Osteocyte (in vitro differentiated cells): ENCODE results near the gene ANO8. TPM values are rescaled to one million over a fixed set of nuclear protein-coding genes. Genes with fewer than 3 reads are reported as not detected.
"Not testable (repeated sequence)": the region's sequence is repeated elsewhere in the genome, so short reads cannot be mapped to it uniquely, and the experiment has no call there.

ENCODE experiments used
- DNase-seq: peaks from one replicate; pipeline ENCODE4 v3.0.0; 2021; ENCODE audit warnings: mixed read lengths; ENCODE audit not compliant: unreplicated experiment; ENCODE audit errors: extremely low spot score
- H3K27ac Mint-ChIP-seq: one replicate; pipeline ENCODE4 v1.8.0; 2021; ENCODE audit warnings: mild to moderate bottlenecking, mixed read lengths; ENCODE audit not compliant: unreplicated experiment
- H3K27me3 Mint-ChIP-seq: one replicate; pipeline ENCODE4 v1.8.0; 2021; ENCODE audit warnings: mixed read lengths; ENCODE audit not compliant: unreplicated experiment
- H3K36me3 Mint-ChIP-seq: one replicate; pipeline ENCODE4 v1.8.0; 2021; ENCODE audit warnings: mixed read lengths; ENCODE audit not compliant: unreplicated experiment
- H3K4me1 Mint-ChIP-seq: one replicate; pipeline ENCODE4 v1.8.0; 2021; ENCODE audit warnings: mixed read lengths; ENCODE audit not compliant: unreplicated experiment
- H3K4me3 Mint-ChIP-seq: one replicate; pipeline ENCODE4 v1.8.0; 2021; ENCODE audit warnings: mild to moderate bottlenecking, moderate library complexity, mixed read lengths; ENCODE audit not compliant: unreplicated experiment
- H3K9me3 Mint-ChIP-seq: one replicate; pipeline ENCODE4 v1.8.0; 2021; ENCODE audit warnings: mixed read lengths; ENCODE audit not compliant: unreplicated experiment
- total RNA-seq: library from RNA; stranded (reverse); gene quantifications from 2 replicates; pipeline ENCODE4 v1.2.1, GENCODE V29; 2021
- TF ChIP-seq, protein P1 (sequence below): fragments of 200-600 bp; sonication (generic); IDR thresholded peaks from 2 replicates; pipeline ENCODE4 v1.5.0; 2021; ENCODE audit warnings: antibody characterized with exemption, mild to moderate bottlenecking, moderate library complexity

ANO8 gene
- total RNA-seq, 1 donor from 2014 or later = 21.9 TPM

DNA sequence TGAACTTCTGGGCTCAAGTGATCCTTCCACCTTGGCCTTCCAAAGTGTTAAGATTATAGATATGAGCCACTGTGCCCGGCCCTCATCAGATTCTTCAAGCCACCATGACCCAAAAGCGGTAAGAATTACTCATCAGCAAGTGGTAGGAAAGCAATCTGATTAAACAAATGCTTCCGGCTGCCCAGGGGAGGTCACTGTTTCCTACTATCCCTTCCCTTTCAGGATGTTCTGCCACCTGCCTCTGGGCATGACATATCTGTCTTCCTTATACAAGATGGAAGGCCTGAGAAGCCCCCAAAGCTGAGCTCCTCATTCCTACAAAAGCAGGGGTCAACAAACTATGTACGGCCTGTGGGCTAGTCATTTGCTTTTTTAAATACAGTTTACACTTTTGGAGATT is 38.4 kb downstream of the ANO8 start:
- H3K27me3 Mint-ChIP-seq = no peaks in the 10 kb centered on the region
- no peaks in the 10 kb centered on the region for H3K9me3 Mint-ChIP-seq
- no peak for DNase-seq
- TF ChIP-seq, protein P1, sequence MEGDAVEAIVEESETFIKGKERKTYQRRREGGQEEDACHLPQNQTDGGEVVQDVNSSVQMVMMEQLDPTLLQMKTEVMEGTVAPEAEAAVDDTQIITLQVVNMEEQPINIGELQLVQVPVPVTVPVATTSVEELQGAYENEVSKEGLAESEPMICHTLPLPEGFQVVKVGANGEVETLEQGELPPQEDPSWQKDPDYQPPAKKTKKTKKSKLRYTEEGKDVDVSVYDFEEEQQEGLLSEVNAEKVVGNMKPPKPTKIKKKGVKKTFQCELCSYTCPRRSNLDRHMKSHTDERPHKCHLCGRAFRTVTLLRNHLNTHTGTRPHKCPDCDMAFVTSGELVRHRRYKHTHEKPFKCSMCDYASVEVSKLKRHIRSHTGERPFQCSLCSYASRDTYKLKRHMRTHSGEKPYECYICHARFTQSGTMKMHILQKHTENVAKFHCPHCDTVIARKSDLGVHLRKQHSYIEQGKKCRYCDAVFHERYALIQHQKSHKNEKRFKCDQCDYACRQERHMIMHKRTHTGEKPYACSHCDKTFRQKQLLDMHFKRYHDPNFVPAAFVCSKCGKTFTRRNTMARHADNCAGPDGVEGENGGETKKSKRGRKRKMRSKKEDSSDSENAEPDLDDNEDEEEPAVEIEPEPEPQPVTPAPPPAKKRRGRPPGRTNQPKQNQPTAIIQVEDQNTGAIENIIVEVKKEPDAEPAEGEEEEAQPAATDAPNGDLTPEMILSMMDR = peak; percentile 9
- no peaks in the 10 kb centered on the region for H3K36me3 Mint-ChIP-seq
- peak overlapping the region; percentile 14 for H3K27ac Mint-ChIP-seq
- no peak overlapping the region for H3K4me3 Mint-ChIP-seq
- peaks cover 12% of the 10 kb centered on the region for H3K4me1 Mint-ChIP-seq

DNA sequence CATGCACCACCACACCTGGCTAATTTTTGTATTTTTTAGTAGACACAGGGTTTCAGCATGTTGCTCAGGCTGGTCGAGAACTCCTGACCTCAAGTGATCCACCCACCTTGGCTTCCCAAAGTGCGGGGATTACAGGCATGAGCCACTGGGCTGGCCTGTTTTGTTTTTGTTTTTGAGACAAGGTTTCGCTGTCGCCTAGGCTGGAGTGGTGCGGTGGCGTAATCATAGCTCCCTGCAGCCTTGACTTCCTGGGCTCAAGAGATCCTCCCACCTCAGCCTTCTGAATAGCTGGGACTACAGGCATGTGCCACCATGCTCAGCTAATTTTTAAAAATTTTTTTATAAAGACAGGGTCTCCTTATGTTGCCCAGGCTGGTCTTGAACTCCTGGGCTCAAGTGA is 39.1 kb downstream of the ANO8 start:
- not testable (repeated sequence) for H3K36me3 Mint-ChIP-seq, H3K27me3 Mint-ChIP-seq, DNase-seq, H3K27ac Mint-ChIP-seq, H3K4me3 Mint-ChIP-seq, H3K9me3 Mint-ChIP-seq
- H3K4me1 Mint-ChIP-seq = peaks cover 12% of the 10 kb centered on the region

DNA sequence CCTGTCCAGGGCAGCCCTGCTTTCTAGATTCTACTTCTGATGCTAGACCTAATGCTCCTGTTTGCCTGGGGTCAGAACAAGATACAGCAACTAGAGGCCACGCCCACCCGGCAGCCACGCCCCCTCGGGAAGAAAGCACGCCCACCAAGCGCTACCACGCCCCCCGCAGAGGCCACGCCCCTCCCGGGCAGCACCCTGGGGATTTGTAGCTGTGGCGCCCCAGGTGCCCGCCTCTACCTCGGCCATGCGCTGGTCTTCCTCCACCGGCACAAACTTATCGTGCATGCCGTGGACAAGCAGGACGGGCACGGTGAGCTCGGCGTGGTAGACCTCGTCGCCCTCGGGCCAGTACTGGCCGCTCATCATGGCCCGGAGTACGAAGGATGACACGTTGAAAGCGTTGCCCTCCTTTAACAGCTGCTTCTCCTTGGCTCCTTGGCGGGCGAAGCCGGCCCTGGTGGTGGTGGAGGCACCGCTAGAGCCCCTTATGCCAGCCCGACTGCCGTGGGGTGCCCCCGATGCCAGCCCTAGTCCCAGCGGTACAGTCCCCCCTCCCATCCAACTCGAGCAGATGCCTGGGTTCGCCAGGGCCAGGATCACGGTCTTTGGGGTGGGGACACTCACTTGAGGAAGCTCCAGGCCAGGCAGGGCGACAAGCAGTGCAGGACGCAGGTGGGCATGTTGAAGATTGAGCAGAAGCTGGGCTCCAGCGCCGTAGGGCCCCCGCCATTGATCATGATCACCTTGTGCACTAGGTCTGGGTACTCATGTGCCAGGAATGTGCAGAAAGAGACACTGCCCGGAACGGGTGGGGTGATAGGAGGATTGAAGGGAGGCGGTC is 40.4 kb downstream of the ANO8 start:
- TF ChIP-seq, protein P1 = no peak
- H3K4me3 Mint-ChIP-seq = no peak overlapping the region
- no peaks in the 10 kb centered on the region for H3K9me3 Mint-ChIP-seq
- H3K36me3 Mint-ChIP-seq = no peaks in the 10 kb centered on the region
- H3K27ac Mint-ChIP-seq = no peak overlapping the region
- no peaks in the 10 kb centered on the region for H3K27me3 Mint-ChIP-seq
- H3K4me1 Mint-ChIP-seq = peaks cover 15% of the 10 kb centered on the region
- DNase-seq = no peak

DNA sequence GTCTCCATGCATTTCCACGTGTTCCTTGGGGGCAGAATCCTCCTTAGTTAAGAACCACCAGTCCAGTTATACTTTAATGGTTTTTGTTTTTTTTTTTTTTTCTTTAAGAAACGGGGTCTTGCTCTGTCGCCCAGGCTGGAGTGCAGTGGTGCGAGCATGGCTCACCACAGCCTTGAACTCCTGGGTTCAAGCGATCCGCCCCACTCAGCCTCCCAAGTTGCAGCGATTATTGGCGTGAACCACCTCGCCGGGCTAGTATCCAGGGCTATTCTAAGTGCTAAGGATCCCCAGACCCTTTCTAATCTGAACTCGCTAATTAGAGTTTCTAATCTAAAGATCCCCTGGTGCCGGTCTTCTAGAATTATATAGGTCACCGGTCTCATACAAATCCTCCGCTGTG is 41.0 kb downstream of the ANO8 start:
- TF ChIP-seq, protein P1 = no peak

DNA sequence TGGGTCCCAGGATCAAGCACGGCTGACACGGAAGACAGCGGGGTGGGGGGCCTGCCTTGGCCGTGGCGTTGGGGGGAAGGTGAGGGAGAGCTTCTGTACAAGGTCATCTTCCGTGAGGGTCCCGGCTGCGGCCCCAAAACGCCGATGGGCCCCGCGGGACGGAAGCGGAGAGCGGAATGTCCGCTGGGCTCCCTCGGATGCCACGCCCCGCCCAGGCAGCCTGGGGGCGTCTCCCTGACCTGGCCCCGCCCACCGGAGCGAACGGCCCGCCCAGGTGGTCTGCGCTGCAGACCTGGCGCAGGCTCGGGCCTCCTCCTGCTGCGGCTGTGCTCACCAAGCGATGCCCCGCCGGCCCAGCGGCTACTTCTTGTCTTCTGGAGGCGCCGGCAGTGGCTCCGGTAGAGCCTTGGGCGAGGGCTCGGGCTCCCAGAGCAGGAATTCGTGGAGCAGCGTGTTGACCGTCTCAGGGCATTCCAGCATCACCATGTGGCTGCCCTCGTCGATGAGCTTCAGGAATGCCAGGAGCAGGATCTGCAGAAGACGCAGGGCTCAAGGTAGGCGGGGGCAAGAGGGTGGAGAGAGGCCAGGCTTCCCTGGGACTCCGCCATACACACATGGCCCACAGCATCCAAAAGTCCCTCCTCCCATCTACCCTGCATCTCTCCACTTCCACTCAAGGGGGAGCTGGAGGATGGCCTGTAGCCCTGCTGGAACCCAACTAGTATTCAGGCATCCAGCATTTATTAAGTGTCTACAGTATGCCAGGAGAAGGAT is 42.2 kb downstream of the ANO8 start:
- Mint-ChIP-seq H3K9me3 (no peaks in the 10 kb centered on the region), H3K4me1 (peaks cover 15% of the 10 kb centered on the region), H3K27ac (peak overlapping the region; percentile 77), H3K27me3 (no peaks in the 10 kb centered on the region), H3K36me3 (no peaks in the 10 kb centered on the region), H3K4me3 (peak overlapping the region; percentile 83)
- DNase-seq = peak; percentile 91
- TF ChIP-seq, protein P1 = peak; percentile 77

More for the DNA sequence above, 41.0 kb downstream of the ANO8 start:
- peaks cover 15% of the 10 kb centered on the region for H3K4me1 Mint-ChIP-seq
- H3K9me3 Mint-ChIP-seq = no peaks in the 10 kb centered on the region
- DNase-seq = no peak
- no peaks in the 10 kb centered on the region for H3K27me3 Mint-ChIP-seq
- H3K27ac Mint-ChIP-seq = no peak overlapping the region
- no peaks in the 10 kb centered on the region for H3K36me3 Mint-ChIP-seq
- H3K4me3 Mint-ChIP-seq = no peak overlapping the region
